Measurements from ENCODE around the gene MBOAT2.
"Not testable (repeated sequence)": the region's sequence is repeated elsewhere in the genome, so short reads cannot be mapped to it uniquely, and the experiment has no call there.

The MBOAT2 gene

GRCh38 chr2:8939486-8940114 is 63.9 kb downstream of the MBOAT2 start:
- DNase-seq: no peak

DNA sequence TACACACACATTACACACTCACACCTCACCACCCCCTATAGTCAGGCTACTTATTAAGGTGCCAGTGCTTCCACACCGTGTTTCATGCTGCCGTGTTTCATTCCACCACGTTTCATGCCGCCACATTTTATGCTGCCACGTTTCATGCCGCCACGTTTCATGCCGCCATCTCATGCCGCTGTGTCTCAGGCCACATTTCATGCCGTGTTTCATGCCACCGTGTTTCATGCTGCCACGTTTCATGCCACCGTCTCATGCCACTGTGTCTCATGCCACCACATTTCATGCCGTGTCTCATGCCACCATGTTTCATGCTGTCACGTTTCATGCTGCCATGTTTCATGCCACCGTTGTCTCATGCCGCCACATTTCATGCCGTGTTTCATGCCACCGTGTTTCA is 65.1 kb downstream of the MBOAT2 start:
- DNase-seq: no peak

DNA sequence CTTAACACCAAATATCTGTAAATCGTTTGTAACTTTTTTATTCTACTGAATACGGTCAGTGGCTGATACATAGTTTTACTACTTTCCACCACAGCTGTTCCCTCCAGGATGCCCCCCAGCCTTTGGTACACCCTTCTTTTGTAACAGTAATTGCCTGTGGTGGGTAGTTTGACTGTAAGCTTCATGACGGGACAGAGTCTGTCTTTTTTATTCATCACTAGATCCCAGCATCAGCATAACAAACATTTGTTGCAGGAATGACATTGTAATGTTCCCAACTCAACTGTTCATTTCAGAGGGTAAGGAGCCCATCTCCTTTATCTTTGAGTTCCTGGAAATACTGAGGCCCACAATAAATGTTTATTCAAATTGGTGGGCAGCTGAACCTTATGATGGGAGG is 67.5 kb downstream of the MBOAT2 start:
- DNase-seq: no peak

GRCh38 chr2:8934338-8934737 is 69.1 kb downstream of the MBOAT2 start:
- DNase-seq: no peak

- no peak for DNase-seq
Measured at GRCh38 chr2:8932702-8933101, 70.8 kb downstream of the MBOAT2 start.

GRCh38 chr2:8930185-8930584 is 73.3 kb downstream of the MBOAT2 start:
- not testable (repeated sequence) for DNase-seq

DNA sequence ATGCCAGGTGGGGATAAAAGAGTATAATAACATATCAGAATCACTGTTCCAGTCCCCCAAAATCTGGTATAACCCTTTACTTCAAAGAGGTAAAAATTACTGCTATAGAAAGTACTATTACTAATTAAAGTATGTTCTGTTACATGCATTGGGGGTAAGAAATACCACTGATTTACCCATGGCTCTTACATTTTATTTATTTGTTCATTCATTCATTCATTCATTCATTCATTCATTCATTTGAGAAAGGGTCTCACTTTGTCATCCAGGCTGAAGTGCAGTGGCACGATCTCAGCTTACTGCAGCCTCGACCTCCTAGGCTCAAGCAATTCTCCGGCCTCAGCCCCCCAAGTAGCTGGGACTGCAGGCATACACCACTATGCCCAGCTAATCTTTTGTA is 74.4 kb downstream of the MBOAT2 start:
- DNase-seq: no peak

- no peak for DNase-seq
Measured at GRCh38 chr2:8927510-8928455, 75.7 kb downstream of the MBOAT2 start.

DNA sequence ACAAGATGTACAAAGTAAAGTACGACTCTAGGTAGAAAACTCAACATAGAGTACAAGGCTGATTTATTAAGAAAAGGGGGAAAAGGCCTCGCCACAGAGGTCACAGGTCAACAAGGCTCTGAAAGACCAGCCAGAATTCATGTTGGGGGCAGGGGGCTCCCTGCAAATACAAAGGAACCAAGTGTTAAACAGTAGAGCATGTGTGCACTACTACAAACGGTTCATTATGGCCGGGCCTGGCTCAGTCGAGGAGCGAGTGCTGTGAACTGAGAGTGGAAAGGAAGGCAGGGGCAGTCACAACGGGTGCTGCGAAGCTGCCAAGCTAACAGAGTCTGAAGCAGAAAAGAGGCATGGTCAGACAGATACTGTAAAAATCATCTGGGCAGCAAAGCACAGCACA is 77.1 kb downstream of the MBOAT2 start:
- DNase-seq: no peak

DNA sequence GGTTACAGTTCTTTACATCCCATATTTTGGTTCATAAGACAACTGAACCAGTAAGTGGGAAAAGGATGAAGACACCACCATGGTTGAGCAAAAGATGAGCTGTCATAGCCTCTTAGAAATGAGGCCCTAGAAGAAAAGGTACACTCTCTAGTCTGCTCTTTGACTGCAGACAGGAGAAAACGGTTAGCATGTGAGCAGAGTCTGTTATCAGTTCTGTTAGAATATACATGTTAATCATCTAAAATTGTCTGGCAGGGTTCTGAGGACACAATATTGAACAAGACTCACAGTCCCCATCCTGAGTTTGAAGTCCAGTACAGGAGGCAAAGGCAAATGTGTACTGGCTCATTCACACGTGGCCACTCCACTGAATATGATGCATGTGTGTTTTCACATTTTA is 78.1 kb downstream of the MBOAT2 start:
- DNase-seq: no peak

DNA sequence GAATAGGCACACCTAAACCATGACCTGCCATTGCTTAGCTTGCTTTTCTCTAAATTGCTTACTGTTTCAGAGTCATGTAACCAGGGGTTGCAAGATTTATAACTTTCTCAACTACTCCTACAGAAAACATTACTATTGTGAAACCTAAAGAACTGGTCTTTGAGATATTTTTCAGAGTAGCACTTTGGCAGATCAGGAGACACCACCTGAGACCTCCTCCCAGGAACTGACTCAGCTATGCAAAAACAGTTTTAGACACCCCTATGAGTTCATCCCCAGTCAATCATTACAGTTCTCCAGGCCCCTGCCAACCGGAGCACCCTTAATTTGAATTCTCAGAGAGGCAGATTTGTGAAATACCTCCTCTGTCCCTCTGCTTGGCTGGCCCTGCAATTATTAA is 80.3 kb downstream of the MBOAT2 start:
- DNase-seq: no peak

DNA sequence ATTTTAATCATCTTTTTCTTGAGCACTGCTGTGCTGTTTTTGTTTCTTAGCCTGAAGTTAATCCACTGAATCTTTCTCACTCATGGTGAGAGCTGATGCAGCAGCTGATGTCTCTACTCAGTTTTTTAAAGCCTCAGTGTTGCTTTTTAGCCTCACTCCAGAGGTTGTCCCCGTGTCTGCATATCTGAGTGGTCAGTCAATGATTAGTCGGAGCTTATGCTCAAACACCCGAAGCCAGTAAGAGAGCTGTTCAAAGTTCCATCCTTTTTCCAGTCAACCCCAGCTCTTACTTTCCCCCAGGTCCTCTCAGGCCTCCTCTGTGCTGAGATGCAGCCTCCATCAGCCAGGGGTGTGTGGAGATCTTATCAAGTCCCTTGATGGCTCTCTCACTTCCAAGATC is 81.1 kb downstream of the MBOAT2 start:
- DNase-seq: no peak

- no peak for DNase-seq
Measured at GRCh38 chr2:8918412-8918811, 85.1 kb downstream of the MBOAT2 start.

- no peak for DNase-seq
Measured at GRCh38 chr2:8915941-8916340, 87.5 kb downstream of the MBOAT2 start.

DNA sequence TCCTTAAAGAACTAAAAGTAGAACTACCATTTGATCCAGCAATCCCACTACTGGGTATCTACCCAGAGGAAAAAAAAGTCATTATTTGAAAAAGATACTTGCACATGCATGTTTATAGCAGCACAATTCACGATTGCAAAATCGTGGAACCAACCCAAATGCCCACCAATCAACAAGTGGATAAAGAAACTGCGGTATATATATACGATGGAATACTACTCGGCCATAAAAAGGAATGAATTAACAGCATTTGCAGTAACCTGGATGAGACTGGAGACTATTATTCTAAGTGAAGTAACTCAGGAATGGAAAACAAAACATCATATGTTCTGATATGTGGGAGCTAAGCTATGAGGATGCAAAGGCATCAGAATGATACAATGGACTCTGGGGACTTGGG is 89.7 kb downstream of the MBOAT2 start:
- not testable (repeated sequence) for DNase-seq

DNA sequence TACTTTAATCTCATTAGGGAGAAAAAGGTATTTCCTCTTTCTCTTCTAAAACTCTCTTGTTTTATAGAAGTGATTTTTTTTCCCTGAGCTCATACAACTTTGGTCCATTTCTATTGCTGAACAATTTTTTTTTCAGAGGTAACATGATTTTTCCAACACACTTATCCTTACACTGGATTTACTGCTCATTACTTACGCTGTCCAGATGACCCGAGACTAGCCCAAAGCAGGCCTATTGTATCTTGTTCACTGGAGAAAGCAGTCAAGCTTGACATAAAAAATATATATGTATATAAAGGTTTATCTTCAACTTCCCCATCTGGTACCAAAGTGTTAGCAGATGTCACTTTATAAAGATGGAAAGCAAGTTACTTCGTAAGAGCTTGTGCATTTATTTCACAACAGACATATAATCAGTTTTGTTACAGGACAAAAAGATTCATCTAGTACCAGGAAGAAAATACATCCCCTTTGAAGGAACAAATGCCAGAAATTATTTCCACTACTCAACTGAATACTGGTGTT is 95.7 kb downstream of the MBOAT2 start:
- no peak for DNase-seq

- not testable (repeated sequence) for DNase-seq
Measured at GRCh38 chr2:8903924-8904323, 99.6 kb downstream of the MBOAT2 start.

DNA sequence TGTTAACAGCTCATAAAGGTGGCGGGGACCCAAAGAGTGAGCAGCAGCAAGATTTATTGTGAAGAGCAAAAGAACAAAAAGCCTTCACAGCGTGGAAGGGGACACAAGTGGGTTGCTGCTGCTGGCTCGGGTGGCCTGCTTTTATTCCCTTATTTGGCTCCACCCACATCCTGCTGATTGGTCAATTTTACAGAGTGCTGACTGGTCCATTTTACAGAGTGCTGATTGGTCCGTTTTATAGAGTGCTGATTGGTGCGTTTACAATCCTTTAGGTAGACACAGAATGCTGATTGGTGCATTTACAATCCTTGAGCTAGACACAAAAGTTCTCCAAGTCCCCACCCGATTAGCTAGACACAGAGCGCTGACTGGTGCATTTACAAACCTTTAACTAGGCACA is 100.7 kb downstream of the MBOAT2 start:
- not testable (repeated sequence) for DNase-seq

DNA sequence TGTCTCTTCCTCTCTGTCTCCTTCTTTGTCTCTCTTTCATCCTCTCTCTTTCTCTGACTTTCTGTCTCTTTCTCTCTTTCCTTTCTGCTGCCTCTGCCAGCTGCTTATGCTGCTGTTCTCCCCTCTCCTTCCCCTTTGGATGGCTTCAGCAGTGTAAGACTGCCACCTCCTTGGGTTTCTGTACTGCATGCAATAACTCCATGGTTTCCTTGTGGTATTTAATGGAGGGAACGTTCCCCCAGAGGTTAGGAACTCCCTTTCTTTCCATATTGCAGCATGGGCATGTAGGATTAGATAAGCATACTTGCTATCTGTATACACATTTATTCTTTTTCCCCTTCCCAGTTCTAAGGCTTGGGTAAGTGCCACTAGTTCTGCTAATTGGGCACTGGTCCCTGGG is 106.3 kb downstream of the MBOAT2 start:
- DNase-seq: not testable (repeated sequence)

DNA sequence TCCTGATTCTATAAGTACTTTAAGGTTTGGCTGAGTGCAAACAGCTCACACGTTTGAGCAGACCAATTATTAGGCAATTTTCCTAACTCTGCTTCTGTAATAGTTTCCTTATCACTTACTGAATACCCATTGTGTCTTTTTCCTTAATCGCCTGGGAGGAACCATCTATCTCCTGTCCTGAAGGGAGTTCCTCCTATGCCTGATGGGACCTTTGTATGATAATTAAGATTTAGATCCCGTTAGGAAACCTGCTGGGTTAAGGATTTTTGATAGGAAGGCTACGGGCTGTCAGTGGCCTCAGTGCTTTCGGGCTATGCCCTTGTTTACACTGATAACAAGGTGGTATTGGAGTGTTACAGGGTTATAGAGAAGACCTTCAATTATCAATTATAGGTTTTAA is 106.8 kb downstream of the MBOAT2 start:
- DNase-seq: not testable (repeated sequence)

DNA sequence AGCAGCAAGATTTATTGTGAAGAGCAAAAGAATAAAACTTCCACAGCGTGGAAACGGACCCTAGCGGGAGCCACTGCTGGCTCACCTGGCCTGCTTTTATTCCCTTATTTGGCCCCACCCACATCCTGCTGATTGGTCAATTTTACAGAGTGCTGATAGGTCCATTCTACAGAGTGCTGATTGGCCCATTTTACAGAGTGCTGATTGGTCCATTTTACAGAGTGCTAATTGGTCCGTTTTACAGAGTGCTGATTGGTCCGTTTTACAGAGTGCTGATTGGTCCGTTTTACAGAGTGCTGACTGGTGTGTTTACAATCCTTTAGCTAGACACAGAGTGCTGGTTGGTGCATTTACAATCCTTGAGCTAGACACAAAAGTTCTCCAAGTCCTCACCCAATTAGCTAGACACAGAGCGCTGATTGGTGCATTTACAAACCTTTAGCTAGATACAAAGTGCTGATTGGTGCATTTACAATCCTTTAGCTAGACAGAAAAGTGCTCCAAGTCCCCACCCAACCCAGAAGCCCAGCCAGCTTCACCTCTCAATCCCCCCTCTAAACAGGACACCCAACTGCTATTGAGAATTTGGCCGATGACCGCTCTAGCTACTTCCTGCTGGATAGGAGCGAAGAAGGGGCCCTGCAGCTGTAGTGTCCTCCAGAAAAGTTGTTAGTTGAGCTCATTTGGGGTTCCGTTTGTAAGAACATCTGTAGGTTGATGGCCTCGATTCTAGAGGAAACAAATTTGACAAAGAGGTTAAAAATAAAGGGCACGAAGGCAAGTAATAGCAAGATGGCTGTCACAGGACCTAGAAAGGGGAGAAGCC is 108.2 kb downstream of the MBOAT2 start:
- DNase-seq: not testable (repeated sequence)

- DNase-seq: no peak
Measured at GRCh38 chr2:8893978-8894820, 109.3 kb downstream of the MBOAT2 start.

Measured in stimulated activated CD4-positive, alpha-beta T cell treated with anti-CD3 and anti-CD28 coated beads, Interleukin-2, amount 100 ng/mL, for 24 hours (primary cell).